HG03095 (cell line): ENCODE data around the gene OAS1.
"Not testable (repeated sequence)": the region's sequence is repeated elsewhere in the genome, so short reads cannot be mapped to it uniquely, and the experiment has no call there.

Experiments used
- ATAC-seq: cut with Tn5 transposase; IDR thresholded peaks from one replicate; pipeline ENCODE4 v1.9.1; 2021; ENCODE audit warnings: moderate library complexity; ENCODE audit not compliant: unreplicated experiment

Gene OAS1

DNA sequence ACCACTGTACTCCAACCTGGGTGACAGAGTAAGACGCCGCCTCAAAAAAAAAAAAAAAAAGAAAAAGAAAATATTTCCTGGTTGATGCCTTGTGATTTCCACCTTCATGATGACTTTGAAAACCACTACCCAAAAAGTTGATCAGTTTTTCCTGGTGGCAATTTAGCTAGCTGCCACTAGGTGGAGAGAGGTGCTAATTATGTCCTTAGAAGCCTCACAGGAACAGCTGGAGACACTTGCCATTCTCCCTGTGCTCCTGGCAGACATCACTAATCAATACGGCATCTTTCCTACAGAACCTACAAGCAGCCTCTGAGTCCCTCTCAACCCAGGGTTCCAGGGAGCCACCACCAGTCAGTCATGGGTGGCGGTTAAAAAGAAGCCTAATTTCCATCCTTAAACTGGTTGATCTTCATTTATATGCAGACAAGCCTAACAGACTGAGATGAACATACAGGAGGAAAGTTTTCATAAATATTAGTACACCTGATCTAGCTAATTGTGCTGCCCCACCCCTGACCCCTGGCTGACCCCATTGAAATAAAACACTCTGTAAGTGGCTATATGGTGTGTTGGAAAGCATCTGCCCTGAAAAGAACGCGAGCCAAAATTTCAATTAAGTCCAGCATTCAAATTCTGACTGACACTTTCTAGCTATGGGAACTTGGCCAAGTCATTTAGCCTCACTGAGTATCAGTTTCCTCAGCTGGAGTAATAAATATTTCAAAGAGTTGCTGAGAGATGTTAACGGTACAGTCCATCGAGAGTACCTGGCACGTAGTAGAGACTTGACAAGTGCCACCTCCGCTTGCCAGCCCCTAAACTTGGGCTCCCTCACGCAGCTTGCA is 6.2 kb upstream of the OAS1 start:
- ATAC-seq, result no peak

- no peak for ATAC-seq
These were observed 5.5 kb upstream of the OAS1 start for GRCh38 chr12:112901271-112901670.

- no peak for ATAC-seq
These were observed 2.2 kb upstream of the OAS1 start for GRCh38 chr12:112904571-112904970.

DNA sequence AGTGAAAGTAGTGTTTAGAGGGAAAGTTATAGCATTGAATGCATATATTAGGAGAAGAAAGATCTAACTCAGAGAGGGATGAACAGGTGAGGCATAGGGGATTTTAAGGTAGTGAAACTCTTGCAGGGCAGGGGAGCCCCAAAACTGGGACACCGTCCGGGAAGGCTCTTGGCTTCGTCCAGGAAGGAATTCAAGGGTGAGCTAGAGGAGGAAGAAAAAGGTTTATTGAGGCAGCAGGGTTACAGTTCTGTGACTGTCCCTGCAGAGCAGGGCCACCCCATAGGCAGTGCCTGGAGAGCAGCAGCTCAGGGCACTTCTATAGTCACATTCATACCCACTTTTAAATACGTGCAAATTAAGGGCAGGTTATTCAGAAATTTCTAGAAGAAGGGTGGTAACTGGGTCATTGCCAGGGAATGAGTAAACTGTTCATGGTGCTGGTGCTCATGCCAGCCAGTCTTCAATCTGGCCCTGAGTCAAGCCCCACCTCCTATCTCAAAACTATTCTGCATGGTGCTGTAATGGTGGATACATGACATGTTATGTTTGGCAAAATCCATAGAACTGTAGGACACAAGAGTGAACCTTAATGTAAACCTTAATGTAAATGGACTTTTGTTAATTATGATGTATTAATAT is 1.2 kb upstream of the OAS1 start:
- no peak for ATAC-seq

- ATAC-seq, result peak; percentile 62
These were observed 824 bp downstream of the OAS1 start for GRCh38 chr12:112907415-112908157.

- no peak for ATAC-seq
These were observed 1.8 kb downstream of the OAS1 start for GRCh38 chr12:112908548-112908947.

- ATAC-seq, result no peak
These were observed 2.9 kb downstream of the OAS1 start for GRCh38 chr12:112909693-112910092.

- ATAC-seq, result no peak
These were observed 6.4 kb downstream of the OAS1 start for GRCh38 chr12:112913038-112913688.

DNA sequence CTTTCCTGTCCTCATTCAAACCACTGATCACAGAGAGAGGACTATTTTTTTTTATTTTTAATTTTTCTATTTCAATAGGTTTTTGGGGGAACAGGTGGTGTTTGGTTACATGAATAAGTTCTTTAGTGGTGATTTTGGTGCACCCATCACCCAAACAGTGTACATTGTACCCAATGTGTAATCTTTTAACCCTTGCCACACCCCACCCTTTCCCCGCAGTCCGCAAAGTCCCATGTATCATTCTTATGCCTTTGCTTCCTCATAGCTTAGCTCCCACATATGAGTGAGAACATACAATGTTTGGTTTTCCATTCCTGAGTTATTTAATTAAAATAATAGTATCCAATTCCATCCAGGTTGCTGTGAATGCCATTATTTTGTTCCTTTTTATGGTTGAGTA is 7.1 kb downstream of the OAS1 start:
- ATAC-seq, result not testable (repeated sequence)

DNA sequence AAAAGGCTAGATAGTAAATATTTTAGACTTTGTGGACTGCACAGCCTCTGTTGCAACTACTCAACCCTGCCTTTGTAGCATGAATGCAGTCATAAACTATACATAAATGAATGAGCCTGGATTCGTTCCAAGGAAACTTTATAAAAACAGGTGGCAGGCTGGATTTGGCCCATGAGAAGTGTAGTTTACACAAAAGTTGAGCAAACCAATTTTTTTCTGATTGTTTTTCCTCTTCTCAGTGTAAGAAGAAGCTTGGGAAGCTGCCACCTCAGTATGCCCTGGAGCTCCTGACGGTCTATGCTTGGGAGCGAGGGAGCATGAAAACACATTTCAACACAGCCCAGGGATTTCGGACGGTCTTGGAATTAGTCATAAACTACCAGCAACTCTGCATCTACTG is 9.5 kb downstream of the OAS1 start:
- ATAC-seq, result no peak

GRCh38 chr12:112919121-112919520 is 12.4 kb downstream of the OAS1 start:
- ATAC-seq, result no peak

DNA sequence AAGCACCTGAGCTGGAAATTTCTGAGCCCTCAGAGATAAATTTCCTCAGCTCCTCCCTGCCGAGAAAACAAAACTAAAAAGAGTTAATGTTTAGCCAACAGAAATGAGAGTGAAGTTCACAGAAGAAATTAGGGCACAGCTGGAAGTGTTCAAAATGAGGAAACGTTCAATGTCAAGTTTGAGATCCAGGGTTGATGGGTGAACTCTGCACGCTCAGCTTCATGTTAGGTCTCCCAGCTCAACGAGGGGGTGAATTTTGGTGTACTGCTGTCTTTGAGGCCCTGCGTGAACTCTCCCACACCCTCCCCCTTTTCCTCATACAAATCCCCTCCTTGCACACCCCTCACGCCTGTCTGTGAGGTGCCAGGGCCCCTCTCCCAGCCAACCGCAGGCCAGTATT is 18.2 kb downstream of the OAS1 start:
- ATAC-seq, result peak; percentile 58

GRCh38 chr12:112926416-112927033 is 19.8 kb downstream of the OAS1 start:
- not testable (repeated sequence) for ATAC-seq

DNA sequence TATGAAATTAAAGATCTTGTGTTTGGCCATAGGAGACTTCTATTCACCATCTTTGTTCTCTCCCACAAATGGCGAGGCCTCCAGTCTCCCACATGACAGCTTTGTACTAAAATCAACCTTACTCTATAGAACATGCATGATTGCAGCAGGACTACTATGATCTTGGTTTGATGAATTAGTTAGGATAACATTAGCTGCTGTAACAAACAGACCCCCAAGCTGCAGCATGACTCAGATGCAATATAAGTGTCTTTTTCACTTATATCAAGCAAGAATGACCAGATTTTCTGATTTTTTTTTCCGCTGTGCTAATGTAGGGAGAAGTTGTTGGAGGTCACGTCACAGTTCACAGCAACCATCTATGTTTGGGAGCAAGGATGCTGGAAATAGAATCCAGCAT is 20.7 kb downstream of the OAS1 start:
- ATAC-seq, result no peak

DNA sequence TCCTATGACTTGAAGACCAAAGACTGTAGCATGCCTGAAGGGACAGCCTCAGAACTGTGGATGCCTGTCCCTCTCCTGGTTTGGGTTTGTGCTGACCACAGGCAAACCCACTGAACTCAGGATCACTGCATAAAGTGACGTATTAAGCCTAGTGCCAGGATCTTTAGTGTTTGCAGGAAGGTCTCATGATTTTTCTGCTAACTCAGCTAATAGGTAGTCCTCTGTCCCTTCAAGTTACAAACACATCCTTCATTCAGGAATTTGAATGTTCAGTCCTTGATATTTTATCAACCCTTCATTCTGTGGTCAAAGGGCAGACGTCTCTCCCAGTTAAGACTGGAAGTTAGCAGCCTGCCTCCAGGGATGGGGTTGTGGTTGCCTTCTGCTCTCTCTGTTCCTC is 21.2 kb downstream of the OAS1 start:
- ATAC-seq, result no peak

DNA sequence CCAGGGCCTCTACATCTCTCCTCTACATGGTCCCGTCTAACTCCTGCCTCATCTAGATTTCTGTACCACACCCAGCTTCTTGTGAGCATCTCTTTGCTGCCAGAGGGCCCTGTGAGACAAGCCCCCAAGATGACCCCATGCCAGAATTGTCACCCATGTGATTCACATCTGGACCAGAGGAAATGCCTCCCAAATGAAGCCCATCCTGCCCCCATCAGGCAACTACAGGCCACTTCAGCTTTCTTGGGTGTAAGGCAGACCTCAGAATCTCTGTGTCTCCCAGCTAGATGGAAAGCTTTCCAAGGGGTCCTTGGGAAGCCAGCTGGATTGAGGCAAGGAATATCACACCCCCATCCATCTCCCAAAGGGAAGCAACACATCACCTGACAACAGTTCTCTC is 22.2 kb downstream of the OAS1 start:
- ATAC-seq, result no peak

GRCh38 chr12:112929715-112930114 is 23.0 kb downstream of the OAS1 start:
- ATAC-seq, result no peak

- ATAC-seq, result no peak
These were observed 23.6 kb downstream of the OAS1 start for GRCh38 chr12:112930350-112930749.

DNA sequence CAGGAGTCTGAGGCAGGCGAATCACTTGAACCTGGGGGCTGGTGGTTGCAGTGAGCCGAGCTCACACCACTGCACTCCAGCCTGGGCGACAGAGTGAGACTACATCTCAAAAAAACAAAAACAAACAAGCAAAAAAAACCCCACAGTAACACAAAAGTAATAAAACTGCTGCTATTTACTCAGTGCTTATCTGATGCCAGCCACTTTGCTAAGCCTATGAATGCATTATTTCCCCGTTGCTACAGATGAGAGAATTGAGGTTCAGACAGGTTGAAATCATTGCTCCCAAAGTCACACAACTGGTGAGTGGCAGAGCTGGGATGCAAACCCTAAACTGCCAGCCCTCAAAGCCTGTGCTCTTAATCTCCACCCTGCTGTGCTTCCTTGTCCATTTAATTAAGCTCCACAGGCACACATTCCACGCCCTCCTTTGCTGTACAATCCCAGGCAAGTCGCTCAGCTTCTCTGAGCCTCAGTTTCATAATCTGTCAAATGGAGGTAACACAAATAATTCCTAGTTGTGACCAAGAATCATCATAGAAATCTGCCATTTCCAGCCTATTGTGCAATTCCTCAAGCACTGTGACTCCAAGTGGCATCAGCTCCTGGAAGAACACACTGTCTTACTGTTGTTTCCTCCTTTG is 25.8 kb downstream of the OAS1 start:
- no peak for ATAC-seq

DNA sequence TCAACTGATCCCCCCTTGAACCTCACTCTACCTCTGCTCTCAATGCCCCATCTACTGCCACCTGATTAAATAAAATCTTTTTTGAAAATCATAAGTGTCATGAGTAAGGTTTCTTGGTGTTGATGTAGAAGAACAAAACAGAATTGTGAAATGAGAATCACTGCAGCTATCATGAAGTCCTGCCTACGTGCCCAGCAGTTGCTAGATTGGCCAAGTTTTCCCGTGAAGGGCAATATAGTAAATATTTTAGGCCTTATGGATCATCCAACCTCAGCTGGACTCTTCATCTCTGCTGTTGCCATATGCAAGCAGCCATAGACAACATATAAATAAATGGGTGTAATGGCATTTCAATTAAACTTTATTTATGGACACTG is 26.4 kb downstream of the OAS1 start:
- ATAC-seq, result no peak
